SK-N-MC (cell line): ENCODE data around the gene ROCK2.
A peak's percentile ranks its signal among the peaks of the same experiment; 100 is the strongest.

Experiments used
- DNase-seq: peaks from one replicate; pipeline ENCODE4 v3.0.0-alpha.2; 2011; ENCODE audit warnings: low read depth, low spot score
- H3K27ac ChIP-seq: fragments of 200-600 bp; sonication (generic); 2 replicates; pipeline ENCODE4 v1.5.1; 2016; ENCODE audit warnings: mixed run types
- H3K36me3 ChIP-seq: fragments of 200-600 bp; sonication (generic); 2 replicates; pipeline ENCODE4 v1.6.1; 2017; ENCODE audit warnings: antibody characterized with exemption, low read length, mixed read lengths; ENCODE audit not compliant: insufficient read depth
- H3K4me3 ChIP-seq: fragments of 200-600 bp; sonication (generic); 2 replicates; pipeline ENCODE4 v1.5.1; 2016
- H3K9ac ChIP-seq: fragments of 200-600 bp; sonication (generic); 2 replicates; pipeline ENCODE4 v1.8.0; 2017; ENCODE audit warnings: mixed run types, mixed read lengths; ENCODE audit not compliant: insufficient read length
- H3K9me3 ChIP-seq: fragments of 200-600 bp; sonication (generic); 2 replicates; pipeline ENCODE4 v1.6.1; 2017; ENCODE audit warnings: low read depth, mild to moderate bottlenecking, antibody characterized with exemption, low read length, moderate library complexity, mixed read lengths
- EZH2 ChIP-seq: fragments of 200-600 bp; sonication (generic); IDR thresholded peaks from one replicate; pipeline ENCODE4 v1.6.1; 2017; ENCODE audit warnings: antibody characterized with exemption
- FOXP2 ChIP-seq: optimal IDR thresholded peaks from 2 replicates; pipeline ENCODE3; 2011; ENCODE audit warnings: mild to moderate bottlenecking, moderate library complexity; ENCODE audit not compliant: insufficient read depth; ENCODE audit errors: extremely low read length, control extremely low read depth
- POLR2AphosphoS5 ChIP-seq: IDR thresholded peaks from 2 replicates; pipeline ENCODE4 v1.6.1; 2012; ENCODE audit warnings: mild to moderate bottlenecking, low read depth, low read length, borderline replicate concordance

The ROCK2 gene

GRCh38 chr2:11163439-11164317 is 180.8 kb downstream of the ROCK2 start:
- no peak overlapping the region for H3K9ac ChIP-seq
- no peak for DNase-seq
- TF ChIP-seq FOXP2 (no peak), EZH2 (no peak), POLR2AphosphoS5 (no peak)
- no peaks in the 10 kb centered on the region for H3K9me3 ChIP-seq
- H3K36me3 ChIP-seq = no peaks in the 10 kb centered on the region
- no peak overlapping the region for H3K27ac ChIP-seq
- H3K4me3 ChIP-seq = no peak overlapping the region

- DNase-seq = no peak
- Histone ChIP-seq H3K4me3 (no peak overlapping the region), H3K36me3 (no peaks in the 10 kb centered on the region), H3K27ac (no peak overlapping the region), H3K9me3 (no peaks in the 10 kb centered on the region), H3K9ac (no peak overlapping the region)
- TF ChIP-seq POLR2AphosphoS5 (no peak), FOXP2 (no peak), EZH2 (no peak)
These were observed 182.7 kb downstream of the ROCK2 start for GRCh38 chr2:11161747-11162146.

GRCh38 chr2:11160731-11161455 is 183.5 kb downstream of the ROCK2 start:
- DNase-seq = no peak

GRCh38 chr2:11160256-11160655 is 184.2 kb downstream of the ROCK2 start:
- Histone ChIP-seq H3K27ac (no peak overlapping the region), H3K4me3 (no peak overlapping the region), H3K36me3 (no peaks in the 10 kb centered on the region), H3K9me3 (no peaks in the 10 kb centered on the region), H3K9ac (no peak overlapping the region)
- DNase-seq = no peak
- no peak for TF ChIP-seq FOXP2
- no peak for TF ChIP-seq EZH2
- TF ChIP-seq POLR2AphosphoS5 = no peak

More at GRCh38 chr2:11160731-11161455, 183.5 kb downstream of the ROCK2 start:
- H3K9ac ChIP-seq = no peak overlapping the region
- H3K36me3 ChIP-seq = no peaks in the 10 kb centered on the region
- no peak overlapping the region for H3K4me3 ChIP-seq
- H3K27ac ChIP-seq = no peak overlapping the region
- H3K9me3 ChIP-seq = no peaks in the 10 kb centered on the region
- TF ChIP-seq EZH2 (no peak), POLR2AphosphoS5 (no peak), FOXP2 (no peak)

- DNase-seq = no peak
- no peak for TF ChIP-seq EZH2
- no peak for TF ChIP-seq POLR2AphosphoS5
- TF ChIP-seq FOXP2 = no peak
- H3K9ac ChIP-seq = peak overlapping the region; percentile 11
- H3K36me3 ChIP-seq = no peaks in the 10 kb centered on the region
- no peak overlapping the region for H3K4me3 ChIP-seq
- no peak overlapping the region for H3K27ac ChIP-seq
- no peaks in the 10 kb centered on the region for H3K9me3 ChIP-seq
These were observed 184.8 kb downstream of the ROCK2 start for GRCh38 chr2:11159574-11160170.

GRCh38 chr2:11158916-11159573 is 185.4 kb downstream of the ROCK2 start:
- no peak overlapping the region for H3K27ac ChIP-seq
- no peak for DNase-seq
- no peaks in the 10 kb centered on the region for H3K36me3 ChIP-seq
- no peak overlapping the region for H3K4me3 ChIP-seq
- H3K9me3 ChIP-seq = no peaks in the 10 kb centered on the region
- peak overlapping the region; percentile 11 for H3K9ac ChIP-seq
- TF ChIP-seq FOXP2 (no peak), POLR2AphosphoS5 (no peak)

- DNase-seq = no peak
- Histone ChIP-seq H3K9ac (no peak overlapping the region), H3K4me3 (no peak overlapping the region)
These were observed 186.7 kb downstream of the ROCK2 start for GRCh38 chr2:11157731-11158130.

GRCh38 chr2:11157296-11157695 is 187.1 kb downstream of the ROCK2 start:
- Histone ChIP-seq H3K9ac (no peak overlapping the region), H3K4me3 (no peak overlapping the region), H3K27ac (no peak overlapping the region), H3K36me3 (no peaks in the 10 kb centered on the region), H3K9me3 (no peaks in the 10 kb centered on the region)
- no peak for TF ChIP-seq POLR2AphosphoS5
- TF ChIP-seq FOXP2 = no peak
- DNase-seq = no peak

More at GRCh38 chr2:11157731-11158130, 186.7 kb downstream of the ROCK2 start:
- H3K36me3 ChIP-seq = no peaks in the 10 kb centered on the region
- TF ChIP-seq POLR2AphosphoS5 (no peak), EZH2 (no peak), FOXP2 (no peak)
- H3K9me3 ChIP-seq = no peaks in the 10 kb centered on the region
- no peak overlapping the region for H3K27ac ChIP-seq
